HepG2 (cell line): Measurements from ENCODE around the gene ZNF765. TPM values are rescaled to one million over a fixed set of nuclear protein-coding genes. Genes with fewer than 3 reads are reported as not detected.

Experiments
- CCDC6 ChIP-seq: sonication (generic); formaldehyde crosslinking; IDR thresholded peaks from 2 replicates; pipeline ENCODE4 v1.8.1; 2022; ENCODE audit warnings: mild to moderate bottlenecking, missing genetic modification reagents, moderate library complexity
- FOXA1 ChIP-seq, 2 experiments: fragments of 450-650 bp in 1 of 2; sonication (generic) in 1 of 2; formaldehyde crosslinking in 1 of 2; IDR thresholded peaks; 2 replicates each; pipeline versions ENCODE4 v1.4.0 to v1.6.1; 2016 to 2020; ENCODE audit warnings: missing genetic modification reagents in 1 of 2
- GABPB1 ChIP-seq: IDR thresholded peaks from 2 replicates; pipeline ENCODE4 v1.6.1; 2016; ENCODE audit warnings: mild to moderate bottlenecking, missing genetic modification reagents, moderate library complexity, missing compliant biosample characterization
- SP1 ChIP-seq, 2 experiments: fragments of 450-650 bp in 1 of 2; sonication (generic) in 1 of 2; formaldehyde crosslinking in 1 of 2; IDR thresholded peaks; 2 replicates each; pipeline versions ENCODE4 v1.4.0 to v1.6.1; 2016 to 2020; ENCODE audit warnings: missing genetic modification reagents in 1 of 2
- TEAD3 ChIP-seq: optimal IDR thresholded peaks from 2 replicates; pipeline ENCODE3; 2016; ENCODE audit warnings: borderline replicate concordance
- TOE1 ChIP-seq: sonication (generic); formaldehyde crosslinking; IDR thresholded peaks from 2 replicates; pipeline ENCODE4 v1.4.0; 2020; ENCODE audit warnings: mild to moderate bottlenecking, missing genetic modification reagents
- ZBTB38 ChIP-seq: sonication (generic); formaldehyde crosslinking; IDR thresholded peaks from 2 replicates; pipeline ENCODE4 v1.5.1; 2020; ENCODE audit warnings: mild to moderate bottlenecking, missing genetic modification reagents
- ZFP36 ChIP-seq: fragments of 150-350 bp; IDR thresholded peaks from 2 replicates; pipeline ENCODE4 v1.6.1; 2018; ENCODE audit warnings: borderline replicate concordance, low read length, low read depth; ENCODE audit not compliant: partially characterized antibody
- ZMYM4 ChIP-seq: sonication (generic); formaldehyde crosslinking; IDR thresholded peaks from 2 replicates; pipeline ENCODE4 v1.8.1; 2023; ENCODE audit warnings: mild to moderate bottlenecking, missing genetic modification reagents
- ZNF225 ChIP-seq: sonication (generic); formaldehyde crosslinking; IDR thresholded peaks from 2 replicates; pipeline ENCODE4 v1.4.0; 2020; ENCODE audit warnings: mild to moderate bottlenecking, missing genetic modification reagents
- ZNF558 ChIP-seq: sonication (generic); formaldehyde crosslinking; IDR thresholded peaks from 2 replicates; pipeline ENCODE4 v1.9.0; 2022; ENCODE audit warnings: mild to moderate bottlenecking, missing genetic modification reagents, borderline replicate concordance
- ZNF788 ChIP-seq: sonication (generic); formaldehyde crosslinking; IDR thresholded peaks from 2 replicates; pipeline ENCODE4 v1.5.0; 2020; ENCODE audit warnings: mild to moderate bottlenecking, missing genetic modification reagents, borderline replicate concordance
- polyA plus RNA-seq, 8 experiments: library from polyadenylated mRNA; depleted of rRNA in 3 of 8; stranded (reverse) in 7 of 8; unstranded in 1 of 8; fragments of >200 nt; fragmentation: Illumina TruSeq in 4 of 8; extraction: Trizol in 4 of 8; gene quantifications; 2 replicates each; pipeline versions ENCODE4 v1.2.1 to v1.2.3, GENCODE V29; 2011 to 2016; ENCODE audit warnings: low read depth in 4 of 8, missing spikeins in 1 of 8, mixed read lengths in 1 of 8; ENCODE audit not compliant: insufficient read depth in 1 of 8
- total RNA-seq, 5 experiments: library from RNA; depleted of rRNA; stranded (reverse); fragments of >200 nt; fragmentation: Illumina TruSeq; extraction: Trizol; gene quantifications; 2 replicates each; pipeline ENCODE4 v1.2.3, GENCODE V29; 2016; ENCODE audit warnings: low read depth in 1 of 5
- TF ChIP-seq, protein P1 (sequence below): sonication (generic); formaldehyde crosslinking; IDR thresholded peaks from 2 replicates; pipeline ENCODE4 v1.4.0; 2020; ENCODE audit warnings: missing genetic modification reagents
- TF ChIP-seq, protein P2 (sequence below): sonication (generic); formaldehyde crosslinking; IDR thresholded peaks from 2 replicates; pipeline ENCODE4 v1.4.0; 2020; ENCODE audit warnings: low read depth, missing genetic modification reagents
- TF ChIP-seq, protein P3 (sequence below): sonication (generic); formaldehyde crosslinking; IDR thresholded peaks from 2 replicates; pipeline ENCODE4 v1.5.0; 2020; ENCODE audit warnings: missing genetic modification reagents
- TF ChIP-seq, protein P4 (sequence below): sonication (generic); formaldehyde crosslinking; IDR thresholded peaks from 2 replicates; pipeline ENCODE4 v1.5.1; 2020; ENCODE audit warnings: mild to moderate bottlenecking, missing genetic modification reagents, moderate library complexity

Gene ZNF765
- total and polyA plus RNA-seq, 2 of the 13 experiments (the other 11 are each of a cell fraction or from before 2014, with no cell fraction given), result 5.0 to 14.5 TPM

DNA sequence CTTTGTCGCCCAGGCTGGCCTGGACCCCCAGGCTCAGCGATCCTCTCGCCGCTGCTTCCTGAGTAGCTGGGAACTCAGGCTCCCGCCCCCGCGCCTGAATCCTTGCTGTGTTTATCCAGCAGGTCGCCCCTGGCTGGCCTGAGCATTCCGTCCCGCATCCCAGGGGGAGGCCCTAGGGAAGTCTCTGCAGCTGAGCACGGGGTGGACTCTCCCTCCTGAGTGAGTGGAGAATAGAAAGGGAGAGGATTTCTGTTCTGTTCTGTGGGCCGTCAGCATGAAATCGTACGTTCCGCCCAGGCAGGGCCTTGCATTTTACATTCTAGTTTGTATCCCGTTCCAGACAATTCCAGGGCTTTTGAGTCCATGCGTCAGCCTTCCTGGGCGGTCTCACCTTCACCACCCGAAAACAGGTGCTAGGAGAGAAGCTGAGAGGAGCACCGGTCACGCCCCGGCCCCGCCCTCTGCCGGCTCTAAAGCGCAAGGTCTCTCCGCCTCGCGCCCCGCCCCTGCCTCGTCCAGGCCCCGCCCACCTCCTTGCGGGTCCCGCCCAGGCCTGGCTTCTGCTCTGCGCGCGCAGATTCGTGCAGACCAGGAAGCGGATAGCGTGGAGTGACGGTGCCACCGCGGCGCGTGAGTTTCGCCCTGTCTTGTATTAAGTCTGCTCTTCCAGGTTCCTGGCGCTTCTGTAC lies 36.6 kb downstream of the ZNF765 start, which contains the start of gene ZNF761 (continued):
- TF ChIP-seq TOE1 (CRISPR knock-in tag) (peak; percentile 48; the same call in 1 of the 2 replicates), ZNF225 (CRISPR knock-in tag) (no peak), ZMYM4 (peak; percentile 57), ZFP36 (no peak), ZNF788 (CRISPR knock-in tag) (peak; percentile 35; the same call in 1 of the 2 replicates), TEAD3 (CRISPR knock-in tag) (peak; percentile 72), GABPB1 (CRISPR knock-in tag) (peak; percentile 45; the same call in 1 of the 2 replicates), SP1 (IDR thresholded peaks at IDR 0.05) (no peak), SP1 (CRISPR knock-in tag; IDR thresholded peaks at IDR 0.05) (peak; percentile 71), CCDC6 (CRISPR knock-in tag) (peak; percentile 26; the same call in 1 of the 2 replicates), FOXA1 (IDR thresholded peaks at IDR 0.05) (no peak), FOXA1 (CRISPR knock-in tag; IDR thresholded peaks at IDR 0.05) (peak; percentile 79), ZBTB38 (CRISPR knock-in tag) (peak; percentile 28; the same call in 1 of the 2 replicates), ZNF558 (0 out of 2 replicates have a peak, but pooled peaks have one; percentile 24)
- TF ChIP-seq, protein P1, sequence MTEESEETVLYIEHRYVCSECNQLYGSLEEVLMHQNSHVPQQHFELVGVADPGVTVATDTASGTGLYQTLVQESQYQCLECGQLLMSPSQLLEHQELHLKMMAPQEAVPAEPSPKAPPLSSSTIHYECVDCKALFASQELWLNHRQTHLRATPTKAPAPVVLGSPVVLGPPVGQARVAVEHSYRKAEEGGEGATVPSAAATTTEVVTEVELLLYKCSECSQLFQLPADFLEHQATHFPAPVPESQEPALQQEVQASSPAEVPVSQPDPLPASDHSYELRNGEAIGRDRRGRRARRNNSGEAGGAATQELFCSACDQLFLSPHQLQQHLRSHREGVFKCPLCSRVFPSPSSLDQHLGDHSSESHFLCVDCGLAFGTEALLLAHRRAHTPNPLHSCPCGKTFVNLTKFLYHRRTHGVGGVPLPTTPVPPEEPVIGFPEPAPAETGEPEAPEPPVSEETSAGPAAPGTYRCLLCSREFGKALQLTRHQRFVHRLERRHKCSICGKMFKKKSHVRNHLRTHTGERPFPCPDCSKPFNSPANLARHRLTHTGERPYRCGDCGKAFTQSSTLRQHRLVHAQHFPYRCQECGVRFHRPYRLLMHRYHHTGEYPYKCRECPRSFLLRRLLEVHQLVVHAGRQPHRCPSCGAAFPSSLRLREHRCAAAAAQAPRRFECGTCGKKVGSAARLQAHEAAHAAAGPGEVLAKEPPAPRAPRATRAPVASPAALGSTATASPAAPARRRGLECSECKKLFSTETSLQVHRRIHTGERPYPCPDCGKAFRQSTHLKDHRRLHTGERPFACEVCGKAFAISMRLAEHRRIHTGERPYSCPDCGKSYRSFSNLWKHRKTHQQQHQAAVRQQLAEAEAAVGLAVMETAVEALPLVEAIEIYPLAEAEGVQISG (CRISPR knock-in tag), result peak; percentile 12; the same call in 1 of the 2 replicates
- TF ChIP-seq, protein P2, sequence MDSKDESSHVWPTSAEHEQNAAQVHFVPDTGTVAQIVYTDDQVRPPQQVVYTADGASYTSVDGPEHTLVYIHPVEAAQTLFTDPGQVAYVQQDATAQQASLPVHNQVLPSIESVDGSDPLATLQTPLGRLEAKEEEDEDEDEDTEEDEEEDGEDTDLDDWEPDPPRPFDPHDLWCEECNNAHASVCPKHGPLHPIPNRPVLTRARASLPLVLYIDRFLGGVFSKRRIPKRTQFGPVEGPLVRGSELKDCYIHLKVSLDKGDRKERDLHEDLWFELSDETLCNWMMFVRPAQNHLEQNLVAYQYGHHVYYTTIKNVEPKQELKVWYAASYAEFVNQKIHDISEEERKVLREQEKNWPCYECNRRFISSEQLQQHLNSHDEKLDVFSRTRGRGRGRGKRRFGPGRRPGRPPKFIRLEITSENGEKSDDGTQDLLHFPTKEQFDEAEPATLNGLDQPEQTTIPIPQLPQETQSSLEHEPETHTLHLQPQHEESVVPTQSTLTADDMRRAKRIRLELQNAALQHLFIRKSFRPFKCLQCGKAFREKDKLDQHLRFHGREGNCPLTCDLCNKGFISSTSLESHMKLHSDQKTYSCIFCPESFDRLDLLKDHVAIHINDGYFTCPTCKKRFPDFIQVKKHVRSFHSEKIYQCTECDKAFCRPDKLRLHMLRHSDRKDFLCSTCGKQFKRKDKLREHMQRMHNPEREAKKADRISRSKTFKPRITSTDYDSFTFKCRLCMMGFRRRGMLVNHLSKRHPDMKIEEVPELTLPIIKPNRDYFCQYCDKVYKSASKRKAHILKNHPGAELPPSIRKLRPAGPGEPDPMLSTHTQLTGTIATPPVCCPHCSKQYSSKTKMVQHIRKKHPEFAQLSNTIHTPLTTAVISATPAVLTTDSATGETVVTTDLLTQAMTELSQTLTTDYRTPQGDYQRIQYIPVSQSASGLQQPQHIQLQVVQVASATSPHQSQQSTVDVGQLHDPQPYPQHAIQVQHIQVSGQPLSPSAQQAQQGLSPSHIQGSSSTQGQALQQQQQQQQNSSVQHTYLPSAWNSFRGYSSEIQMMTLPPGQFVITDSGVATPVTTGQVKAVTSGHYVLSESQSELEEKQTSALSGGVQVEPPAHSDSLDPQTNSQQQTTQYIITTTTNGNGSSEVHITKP, result peak; percentile 87
- TF ChIP-seq, protein P3, sequence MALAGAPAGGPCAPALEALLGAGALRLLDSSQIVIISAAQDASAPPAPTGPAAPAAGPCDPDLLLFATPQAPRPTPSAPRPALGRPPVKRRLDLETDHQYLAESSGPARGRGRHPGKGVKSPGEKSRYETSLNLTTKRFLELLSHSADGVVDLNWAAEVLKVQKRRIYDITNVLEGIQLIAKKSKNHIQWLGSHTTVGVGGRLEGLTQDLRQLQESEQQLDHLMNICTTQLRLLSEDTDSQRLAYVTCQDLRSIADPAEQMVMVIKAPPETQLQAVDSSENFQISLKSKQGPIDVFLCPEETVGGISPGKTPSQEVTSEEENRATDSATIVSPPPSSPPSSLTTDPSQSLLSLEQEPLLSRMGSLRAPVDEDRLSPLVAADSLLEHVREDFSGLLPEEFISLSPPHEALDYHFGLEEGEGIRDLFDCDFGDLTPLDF, result peak; percentile 69
- TF ChIP-seq, protein P4, sequence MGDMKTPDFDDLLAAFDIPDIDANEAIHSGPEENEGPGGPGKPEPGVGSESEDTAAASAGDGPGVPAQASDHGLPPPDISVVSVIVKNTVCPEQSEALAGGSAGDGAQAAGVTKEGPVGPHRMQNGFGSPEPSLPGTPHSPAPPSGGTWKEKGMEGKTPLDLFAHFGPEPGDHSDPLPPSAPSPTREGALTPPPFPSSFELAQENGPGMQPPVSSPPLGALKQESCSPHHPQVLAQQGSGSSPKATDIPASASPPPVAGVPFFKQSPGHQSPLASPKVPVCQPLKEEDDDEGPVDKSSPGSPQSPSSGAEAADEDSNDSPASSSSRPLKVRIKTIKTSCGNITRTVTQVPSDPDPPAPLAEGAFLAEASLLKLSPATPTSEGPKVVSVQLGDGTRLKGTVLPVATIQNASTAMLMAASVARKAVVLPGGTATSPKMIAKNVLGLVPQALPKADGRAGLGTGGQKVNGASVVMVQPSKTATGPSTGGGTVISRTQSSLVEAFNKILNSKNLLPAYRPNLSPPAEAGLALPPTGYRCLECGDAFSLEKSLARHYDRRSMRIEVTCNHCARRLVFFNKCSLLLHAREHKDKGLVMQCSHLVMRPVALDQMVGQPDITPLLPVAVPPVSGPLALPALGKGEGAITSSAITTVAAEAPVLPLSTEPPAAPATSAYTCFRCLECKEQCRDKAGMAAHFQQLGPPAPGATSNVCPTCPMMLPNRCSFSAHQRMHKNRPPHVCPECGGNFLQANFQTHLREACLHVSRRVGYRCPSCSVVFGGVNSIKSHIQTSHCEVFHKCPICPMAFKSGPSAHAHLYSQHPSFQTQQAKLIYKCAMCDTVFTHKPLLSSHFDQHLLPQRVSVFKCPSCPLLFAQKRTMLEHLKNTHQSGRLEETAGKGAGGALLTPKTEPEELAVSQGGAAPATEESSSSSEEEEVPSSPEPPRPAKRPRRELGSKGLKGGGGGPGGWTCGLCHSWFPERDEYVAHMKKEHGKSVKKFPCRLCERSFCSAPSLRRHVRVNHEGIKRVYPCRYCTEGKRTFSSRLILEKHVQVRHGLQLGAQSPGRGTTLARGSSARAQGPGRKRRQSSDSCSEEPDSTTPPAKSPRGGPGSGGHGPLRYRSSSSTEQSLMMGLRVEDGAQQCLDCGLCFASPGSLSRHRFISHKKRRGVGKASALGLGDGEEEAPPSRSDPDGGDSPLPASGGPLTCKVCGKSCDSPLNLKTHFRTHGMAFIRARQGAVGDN (CRISPR knock-in tag), result peak; percentile 85
